GM23338 (cell line): Measurements from ENCODE around the gene LDB3. TPM values are rescaled to one million over a fixed set of nuclear protein-coding genes. Genes with fewer than 3 reads are reported as not detected.

Experiments
- ATAC-seq: fragments of 200-7000 bp; cut with Tn5 transposase; 3 replicates; pipeline ENCODE4 v1.9.1; 2020
- DNase-seq: peaks from one replicate; pipeline ENCODE4 v3.0.0-alpha.2; 2015; ENCODE audit warnings: low spot score
- H2AFZ ChIP-seq: fragments of 200-600 bp; sonication (generic); 2 replicates; pipeline ENCODE4 v1.8.0; 2016; ENCODE audit warnings: antibody characterized with exemption, mild to moderate bottlenecking, moderate library complexity
- H3F3A ChIP-seq: fragments of 200-600 bp; sonication (generic); replicated peaks from 2 replicates; pipeline ENCODE4 v1.8.0; 2017; ENCODE audit warnings: antibody characterized with exemption, mixed run types, low read depth
- H3K27ac ChIP-seq: fragments of 200-600 bp; sonication (generic); 2 replicates; pipeline ENCODE4 v1.6.1; 2016; ENCODE audit warnings: low read depth
- H3K27me3 ChIP-seq: fragments of 200-600 bp; sonication (generic); 2 replicates; pipeline ENCODE4 v1.8.0; 2016; ENCODE audit warnings: mild to moderate bottlenecking, mixed run types, moderate library complexity; ENCODE audit not compliant: insufficient read depth
- H3K36me3 ChIP-seq: fragments of 200-600 bp; sonication (generic); 2 replicates; pipeline ENCODE4 v1.8.0; 2016; ENCODE audit warnings: mild to moderate bottlenecking; ENCODE audit not compliant: insufficient read depth
- H3K4me1 ChIP-seq: fragments of 200-600 bp; sonication (generic); 2 replicates; pipeline ENCODE4 v1.8.0; 2016; ENCODE audit warnings: mild to moderate bottlenecking, moderate library complexity; ENCODE audit not compliant: insufficient read depth
- H3K4me2 ChIP-seq: fragments of 200-600 bp; sonication (generic); 2 replicates; pipeline ENCODE4 v1.7.1; 2017; ENCODE audit warnings: mixed run types
- H3K4me3 ChIP-seq: fragments of 200-600 bp; sonication (generic); 2 replicates; pipeline ENCODE4 v1.6.1; 2016; ENCODE audit warnings: mixed run types
- H3K79me2 ChIP-seq: fragments of 200-600 bp; sonication (generic); replicated peaks from 2 replicates; pipeline ENCODE4 v1.8.0; 2017; ENCODE audit warnings: mild to moderate bottlenecking; ENCODE audit not compliant: insufficient read depth
- H3K9me2 ChIP-seq: fragments of 200-600 bp; sonication (generic); 2 replicates; pipeline ENCODE4 v1.8.0; 2017; ENCODE audit not compliant: insufficient read depth
- H4K20me1 ChIP-seq: fragments of 200-600 bp; sonication (generic); replicated peaks from 2 replicates; pipeline ENCODE4 v1.8.0; 2017; ENCODE audit warnings: mild to moderate bottlenecking; ENCODE audit not compliant: insufficient read depth
- H3K27ac Mint-ChIP-seq: 2 replicates; pipeline ENCODE4 v1.8.0; 2020; ENCODE audit warnings: inconsistent platforms, mild to moderate bottlenecking, moderate library complexity, mixed read lengths
- H3K27me3 Mint-ChIP-seq: 3 replicates; pipeline ENCODE4 v1.8.0; 2022; ENCODE audit warnings: low read depth, mild to moderate bottlenecking, moderate library complexity, mixed read lengths, inconsistent platforms; ENCODE audit not compliant: insufficient read depth, poor library complexity
- H3K36me3 Mint-ChIP-seq: 3 replicates; pipeline ENCODE4 v1.8.0; 2021; ENCODE audit warnings: low read depth, mild to moderate bottlenecking, inconsistent platforms, moderate library complexity, mixed read lengths
- H3K4me1 Mint-ChIP-seq: 3 replicates; pipeline ENCODE4 v1.8.0; 2020; ENCODE audit warnings: mild to moderate bottlenecking, inconsistent platforms, mixed read lengths
- H3K4me3 Mint-ChIP-seq: 3 replicates; pipeline ENCODE4 v1.8.0; 2021; ENCODE audit warnings: moderate library complexity, mild to moderate bottlenecking, inconsistent platforms, mixed read lengths
- H3K9me3 Mint-ChIP-seq: 3 replicates; pipeline ENCODE4 v1.8.0; 2020; ENCODE audit warnings: moderate library complexity, mild to moderate bottlenecking, inconsistent platforms, mixed read lengths
- EZH2 ChIP-seq: fragments of 200-600 bp; sonication (generic); IDR thresholded peaks from one replicate; pipeline ENCODE4 v1.8.0; 2017; ENCODE audit warnings: antibody characterized with exemption, mild to moderate bottlenecking, low read depth; ENCODE audit not compliant: unreplicated experiment
- NANOG ChIP-seq: IDR thresholded peaks from 2 replicates; pipeline ENCODE4 v1.6.1; 2016; ENCODE audit warnings: antibody characterized with exemption, borderline replicate concordance
- POLR2AphosphoS5 ChIP-seq: IDR thresholded peaks from 2 replicates; pipeline ENCODE4 v1.6.1; 2016; ENCODE audit warnings: antibody characterized with exemption, low read depth
- STAT1 ChIP-seq: IDR thresholded peaks from one replicate; pipeline ENCODE4 v1.6.1; 2016; ENCODE audit warnings: antibody characterized with exemption; ENCODE audit not compliant: unreplicated experiment
- ZNF331 ChIP-seq: fragments of 250-450 bp; sonication (Bioruptor Pico); IDR thresholded peaks from 2 replicates; pipeline ENCODE4 v1.5.0; 2020; ENCODE audit warnings: low read depth, mild to moderate bottlenecking, moderate library complexity
- polyA plus RNA-seq: library from polyadenylated mRNA; unstranded; fragments of >200 nt; fragmentation: Nextera tagmentation; extraction: Ambion mirVana; gene quantifications from 2 replicates; pipeline ENCODE4 v1.2.1, GENCODE V29; 2016
- total RNA-seq: library from RNA; depleted of rRNA; stranded (reverse); fragments of >200 nt; shearing (Covaris generic); gene quantifications from 2 replicates; pipeline ENCODE4 v1.2.3, GENCODE V29; 2014
- TF ChIP-seq, protein P1 (sequence below), 2 experiments: fragments of 200-600 bp in 1 of 2; sonication (generic) in 1 of 2; conservative IDR thresholded peaks; 2 replicates each; pipeline versions ENCODE4 v1.5.1 to v1.6.1; 2016 to 2017; ENCODE audit warnings: antibody characterized with exemption in 2 of 2, low read depth in 2 of 2, mild to moderate bottlenecking in 2 of 2, moderate library complexity in 1 of 2

The LDB3 gene
- total and polyA plus RNA-seq, 2 experiments from 2014 or later, result 0.14 to 0.16 TPM

GRCh38 chr10:86707505-86707904 lies 39.2 kb downstream of the LDB3 start:
- H3K27ac ChIP-seq, result no peak overlapping the region
- Mint-ChIP-seq H3K4me1 (peaks cover 44% of the 10 kb centered on the region), H3K27me3 (peaks cover 17% of the 10 kb centered on the region), H3K4me3 (no peak overlapping the region), H3K36me3 (no peaks in the 10 kb centered on the region; the same call in 2 of the 3 replicates), H3K27ac (no peak overlapping the region), H3K9me3 (no peaks in the 10 kb centered on the region; the same call in 2 of the 3 replicates)
- DNase-seq (no peak), ATAC-seq (no peak)
- H3K36me3 ChIP-seq, result no peaks in the 10 kb centered on the region
- H3F3A ChIP-seq, result peaks cover 7% of the 10 kb centered on the region; the same call in 1 of the 2 replicates
- no peaks in the 10 kb centered on the region for H3K79me2 ChIP-seq
- no peak overlapping the region for H3K4me2 ChIP-seq
- H4K20me1 ChIP-seq, result no peaks in the 10 kb centered on the region
- 0 out of 2 replicates have a peak, but pooled peaks cover under 1% of the 10 kb centered on the region for H3K9me2 ChIP-seq
- no peak overlapping the region for H2AFZ ChIP-seq
- H3K27me3 ChIP-seq, result no peaks in the 10 kb centered on the region
- peaks cover 16% of the 10 kb centered on the region for H3K4me1 ChIP-seq
- TF ChIP-seq, protein P1, sequence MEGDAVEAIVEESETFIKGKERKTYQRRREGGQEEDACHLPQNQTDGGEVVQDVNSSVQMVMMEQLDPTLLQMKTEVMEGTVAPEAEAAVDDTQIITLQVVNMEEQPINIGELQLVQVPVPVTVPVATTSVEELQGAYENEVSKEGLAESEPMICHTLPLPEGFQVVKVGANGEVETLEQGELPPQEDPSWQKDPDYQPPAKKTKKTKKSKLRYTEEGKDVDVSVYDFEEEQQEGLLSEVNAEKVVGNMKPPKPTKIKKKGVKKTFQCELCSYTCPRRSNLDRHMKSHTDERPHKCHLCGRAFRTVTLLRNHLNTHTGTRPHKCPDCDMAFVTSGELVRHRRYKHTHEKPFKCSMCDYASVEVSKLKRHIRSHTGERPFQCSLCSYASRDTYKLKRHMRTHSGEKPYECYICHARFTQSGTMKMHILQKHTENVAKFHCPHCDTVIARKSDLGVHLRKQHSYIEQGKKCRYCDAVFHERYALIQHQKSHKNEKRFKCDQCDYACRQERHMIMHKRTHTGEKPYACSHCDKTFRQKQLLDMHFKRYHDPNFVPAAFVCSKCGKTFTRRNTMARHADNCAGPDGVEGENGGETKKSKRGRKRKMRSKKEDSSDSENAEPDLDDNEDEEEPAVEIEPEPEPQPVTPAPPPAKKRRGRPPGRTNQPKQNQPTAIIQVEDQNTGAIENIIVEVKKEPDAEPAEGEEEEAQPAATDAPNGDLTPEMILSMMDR (conservative IDR thresholded peaks at IDR 0.05; ENCODE audit: low read depth in 2 of 2), result no peak
- no peak overlapping the region for H3K4me3 ChIP-seq

DNA sequence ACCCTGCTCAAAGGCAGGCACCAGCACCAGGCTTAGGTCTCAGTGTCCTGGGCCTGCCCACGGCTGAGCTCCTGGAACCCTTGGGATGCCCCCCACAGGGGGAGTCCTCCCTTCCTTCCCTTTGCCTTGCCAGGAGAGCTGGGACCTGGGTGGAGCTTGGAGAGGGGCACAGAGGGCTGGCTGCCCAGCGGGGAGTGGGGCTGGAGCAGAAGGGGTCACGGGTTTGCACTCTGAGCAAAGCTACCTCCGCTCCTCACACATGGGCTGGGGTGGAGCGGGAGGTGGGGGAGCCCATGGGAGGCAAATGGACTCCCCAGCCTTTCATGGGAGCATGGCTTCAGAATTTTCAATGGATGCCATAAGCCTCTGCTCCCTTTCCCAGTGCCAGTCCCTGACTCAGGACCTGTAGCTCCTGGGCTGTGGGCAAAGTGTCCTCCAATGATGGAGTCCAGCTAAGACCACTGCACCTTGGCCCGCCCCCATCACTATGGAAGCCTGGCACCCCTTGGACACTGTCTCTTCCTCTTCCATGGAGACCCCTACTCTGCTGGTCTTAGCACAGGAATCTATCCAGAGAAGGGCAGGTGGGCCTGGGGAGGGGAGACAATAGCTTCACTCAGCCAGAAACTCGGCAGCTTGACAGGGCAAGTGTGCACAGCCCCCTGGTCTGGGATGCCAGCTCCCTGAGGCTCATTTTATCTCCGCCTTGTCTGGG lies 39.9 kb downstream of the LDB3 start:
- ATAC-seq (no peak), DNase-seq (no peak)
- H3K27me3 ChIP-seq, result no peaks in the 10 kb centered on the region
- H3K27ac ChIP-seq, result no peak overlapping the region
- no peak overlapping the region for H3K4me2 ChIP-seq
- H3K4me3 Mint-ChIP-seq, result no peak overlapping the region
- H3K4me3 ChIP-seq, result no peak overlapping the region
- no peaks in the 10 kb centered on the region for H3K9me2 ChIP-seq
- no peaks in the 10 kb centered on the region; the same call in 2 of the 3 replicates for H3K9me3 Mint-ChIP-seq
- peaks cover 8% of the 10 kb centered on the region; the same call in 1 of the 2 replicates for H3F3A ChIP-seq
- TF ChIP-seq STAT1 (no peak), ZNF331 (CRISPR knock-in tag) (no peak), EZH2 (no peak)
- H2AFZ ChIP-seq, result no peak overlapping the region
- no peaks in the 10 kb centered on the region for H4K20me1 ChIP-seq
- no peak overlapping the region for H3K27ac Mint-ChIP-seq
- peaks cover 17% of the 10 kb centered on the region for H3K27me3 Mint-ChIP-seq
- H3K4me1 Mint-ChIP-seq, result peaks cover 44% of the 10 kb centered on the region
- peaks cover 18% of the 10 kb centered on the region for H3K4me1 ChIP-seq
- no peaks in the 10 kb centered on the region for H3K79me2 ChIP-seq
- no peaks in the 10 kb centered on the region; the same call in 2 of the 3 replicates for H3K36me3 Mint-ChIP-seq
- H3K36me3 ChIP-seq, result no peaks in the 10 kb centered on the region

DNA sequence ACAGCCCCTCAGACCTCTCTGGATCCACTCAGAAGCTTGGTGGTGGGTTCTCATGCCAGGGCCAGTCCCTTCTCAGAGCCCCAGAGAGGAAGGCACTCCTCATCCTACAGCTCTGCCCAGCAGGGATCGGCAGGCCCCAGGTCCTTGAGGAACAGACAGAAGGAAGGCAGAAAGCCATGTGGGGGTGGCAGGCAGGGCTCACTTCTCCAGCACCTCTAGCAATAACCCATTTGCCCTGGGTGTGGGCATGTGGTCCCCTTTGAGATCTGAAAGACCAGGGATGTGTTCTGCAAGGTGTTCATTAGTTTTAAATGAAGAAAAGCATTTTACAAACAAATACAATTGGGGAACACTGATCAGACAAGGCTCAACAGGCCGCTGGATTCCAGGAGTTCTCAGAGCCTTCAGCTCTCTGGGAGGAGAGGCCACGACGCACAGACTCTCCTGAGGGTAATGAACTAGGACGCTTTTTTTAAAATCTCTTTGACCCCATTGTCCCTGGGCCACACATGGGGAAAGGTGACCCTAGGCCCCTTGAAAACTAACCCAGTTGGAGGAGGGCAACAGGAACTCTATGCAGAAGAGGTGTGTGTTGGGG lies 40.6 kb downstream of the LDB3 start:
- Mint-ChIP-seq H3K9me3 (no peaks in the 10 kb centered on the region; the same call in 2 of the 3 replicates), H3K4me3 (no peak overlapping the region), H3K36me3 (no peaks in the 10 kb centered on the region; the same call in 2 of the 3 replicates), H3K4me1 (peaks cover 49% of the 10 kb centered on the region), H3K27me3 (peaks cover 18% of the 10 kb centered on the region), H3K27ac (no peak overlapping the region)
- Histone ChIP-seq H3K27ac (no peak overlapping the region), H3K79me2 (no peaks in the 10 kb centered on the region), H3K36me3 (no peaks in the 10 kb centered on the region), H3K4me3 (no peak overlapping the region), H3K27me3 (no peaks in the 10 kb centered on the region), H4K20me1 (no peaks in the 10 kb centered on the region), H3K9me2 (no peaks in the 10 kb centered on the region), H3F3A (peaks cover 12% of the 10 kb centered on the region; the same call in 1 of the 2 replicates), H3K4me2 (no peak overlapping the region), H2AFZ (no peak overlapping the region), H3K4me1 (peaks cover 22% of the 10 kb centered on the region)
- no peak for DNase-seq
- no peak for ATAC-seq
- TF ChIP-seq, protein P1 (conservative IDR thresholded peaks at IDR 0.05; ENCODE audit: low read depth in 2 of 2), result no peak
- no peak for TF ChIP-seq ZNF331 (CRISPR knock-in tag)
- TF ChIP-seq NANOG, result no peak
- no peak for TF ChIP-seq POLR2AphosphoS5
